AML-193 (cell line): Measurements from ENCODE around the gene LCN10.
"Not testable (repeated sequence)": the region's sequence is repeated elsewhere in the genome, so short reads cannot be mapped to it uniquely, and the experiment has no call there.

Experiments used
- DNase-seq, 2 experiments: peaks; one replicate each; lab custom pipeline; 2025; lab: John Stamatoyannopoulos, UW

LCN10 gene

DNA sequence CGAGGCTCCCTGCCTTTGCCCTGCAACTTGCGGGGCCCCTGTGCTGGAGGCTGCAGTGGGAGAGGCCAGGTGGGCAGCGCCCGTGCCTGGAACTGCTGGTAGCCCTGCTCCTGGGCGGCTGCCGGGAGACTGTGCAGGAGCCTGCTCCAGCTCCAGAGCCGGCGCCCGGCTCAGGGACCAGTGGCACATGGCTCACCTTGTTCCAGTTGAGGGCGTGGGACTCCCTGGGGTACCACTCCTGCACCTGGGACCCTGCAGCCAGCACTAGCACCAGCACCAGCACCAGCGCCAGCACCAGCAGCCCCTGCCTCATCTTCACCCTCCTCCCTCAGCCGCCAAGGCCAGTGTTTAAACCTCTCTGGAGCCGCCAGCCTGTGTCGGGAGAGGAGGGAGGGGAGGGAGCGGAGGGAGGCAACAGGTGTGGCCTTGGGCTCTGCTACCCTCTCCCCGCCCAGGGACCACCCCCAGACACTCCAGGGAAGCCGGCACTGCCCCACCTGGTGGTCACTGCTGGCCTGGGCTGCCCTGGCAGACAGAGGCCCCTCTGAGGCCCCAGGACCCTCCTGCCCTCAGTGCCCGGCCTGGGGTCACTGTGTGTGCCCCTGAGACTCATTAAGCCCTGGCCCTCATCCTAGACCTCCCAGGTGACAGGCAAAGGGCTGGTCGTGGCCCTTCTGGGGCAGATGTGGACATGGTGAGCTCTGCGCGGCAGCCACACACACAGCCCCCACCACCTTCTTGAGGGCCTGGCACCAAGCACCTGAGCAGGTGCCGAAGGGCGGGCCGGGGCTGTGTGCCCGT is at the start of gene LCN10:
Gene LCN10 (minus strand): TSS at position 350 of the 801 bp plus-strand sequence. CDS start 37 bp downstream, at position 313.
- no peak for DNase-seq

- DNase-seq, result peak; percentile 39 to 47
Measured at GRCh38 chr9:136791516-136792276, 49.0 kb upstream of the LCN10 start.

DNA sequence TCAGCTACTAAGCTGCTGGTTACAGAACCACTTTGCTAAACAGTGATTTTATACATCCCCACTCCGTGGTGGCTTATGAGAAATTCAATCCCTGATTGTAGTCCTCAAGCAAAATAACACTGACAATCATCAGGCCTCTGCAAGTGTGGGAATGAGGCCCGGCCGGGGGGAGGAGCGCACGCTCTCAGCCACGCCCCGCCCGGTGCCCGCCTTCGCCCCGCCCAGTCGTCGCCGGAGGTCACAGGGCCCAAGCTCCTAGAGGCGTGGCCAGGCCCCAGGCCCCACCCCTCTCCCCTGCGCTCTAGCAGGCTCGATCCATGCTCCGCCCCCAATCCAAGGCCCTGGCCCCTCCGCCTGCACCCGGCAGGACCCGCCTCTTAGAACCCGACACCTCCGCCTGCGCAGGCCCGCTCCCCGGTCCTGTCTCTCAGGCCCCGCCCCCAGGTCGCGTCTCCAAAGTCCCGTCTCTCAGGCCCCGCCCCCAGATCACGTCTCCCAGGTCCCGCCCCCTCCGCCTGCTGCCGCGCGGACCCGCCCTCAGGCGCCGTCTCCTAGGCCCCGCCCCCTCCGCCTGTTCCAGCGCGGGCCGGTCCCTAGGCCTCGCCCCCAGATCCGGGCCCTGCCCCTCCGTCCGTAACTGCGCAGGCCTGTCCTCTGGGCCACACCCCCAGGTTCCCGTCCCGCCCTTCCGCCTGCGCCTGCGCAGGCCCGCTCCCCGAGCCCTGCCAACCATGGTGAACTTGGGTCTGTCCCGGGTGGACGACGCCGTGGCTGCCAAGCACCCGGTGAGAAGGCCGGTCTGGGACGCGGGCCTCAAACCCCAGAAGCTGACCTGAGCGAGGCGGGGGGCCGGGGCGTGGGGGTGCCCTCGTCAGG is 48.1 kb upstream of the LCN10 start, which contains the start of gene TMEM141:
Gene TMEM141 (plus strand): TSS at position 705 of the 876 bp plus-strand sequence. CDS start 27 bp downstream, at position 732.
- DNase-seq, result peak; percentile 95 to 98

DNA sequence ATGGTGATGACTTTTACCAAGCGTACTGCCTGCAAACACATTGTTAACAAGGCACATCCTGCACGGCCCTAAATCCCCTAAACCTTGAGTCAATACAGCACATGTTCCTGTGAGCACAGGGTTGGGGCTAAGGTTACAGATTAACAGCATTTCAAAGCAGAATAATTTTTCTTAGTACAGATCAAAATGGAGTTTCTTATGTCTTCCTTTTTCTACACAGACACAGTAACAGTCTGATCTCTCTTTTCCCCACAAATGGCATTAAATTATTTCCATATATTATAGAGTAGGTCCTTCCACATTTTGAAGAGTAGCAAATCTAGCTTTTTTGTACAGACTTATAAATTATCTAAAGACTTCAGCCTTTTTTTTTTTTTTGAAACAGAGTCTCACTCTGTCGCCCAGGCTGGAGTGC is 46.8 kb upstream of the LCN10 start:
- no peak for DNase-seq

DNA sequence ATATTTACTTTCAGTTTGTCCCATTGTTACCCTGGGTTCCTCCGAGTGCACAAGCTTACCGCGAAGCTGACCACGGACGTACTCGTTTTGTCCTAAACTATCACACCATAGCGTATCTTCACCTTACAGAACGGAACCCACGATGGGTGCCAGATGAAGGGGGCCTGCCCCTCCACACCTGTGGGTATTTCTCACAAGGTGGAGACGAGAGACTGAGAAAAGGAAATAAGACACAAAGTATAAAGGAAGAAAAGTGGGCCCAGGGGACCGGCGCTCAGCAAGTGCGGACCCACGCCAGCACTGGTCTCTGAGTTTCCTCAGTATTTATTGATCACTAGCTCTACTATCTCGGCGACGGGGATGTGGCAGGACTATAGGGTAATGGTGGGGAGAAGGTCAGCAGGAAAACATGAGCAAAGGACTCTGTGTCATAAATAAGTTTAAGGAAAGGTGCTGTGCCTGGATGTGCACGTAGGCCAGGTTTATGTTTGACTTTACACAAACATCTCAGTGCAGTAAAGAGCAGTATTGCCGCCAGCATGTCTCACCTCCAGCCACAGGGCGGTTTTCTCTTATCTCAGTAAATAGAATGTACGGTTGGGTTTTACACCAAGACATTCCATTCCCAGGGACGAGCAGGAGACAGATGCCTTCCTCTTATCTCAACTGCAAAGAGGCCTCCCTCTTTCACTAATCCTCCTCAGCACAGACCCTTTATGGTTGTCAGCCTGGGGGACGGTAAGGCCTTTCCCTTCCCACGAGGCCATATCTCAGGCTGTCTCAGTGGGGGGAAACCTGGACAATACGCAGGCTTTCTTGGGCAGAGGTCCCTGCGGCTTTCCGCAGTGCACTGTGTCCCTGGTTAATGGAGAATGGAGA is 46.1 kb upstream of the LCN10 start:
- DNase-seq, result not testable (repeated sequence)

DNA sequence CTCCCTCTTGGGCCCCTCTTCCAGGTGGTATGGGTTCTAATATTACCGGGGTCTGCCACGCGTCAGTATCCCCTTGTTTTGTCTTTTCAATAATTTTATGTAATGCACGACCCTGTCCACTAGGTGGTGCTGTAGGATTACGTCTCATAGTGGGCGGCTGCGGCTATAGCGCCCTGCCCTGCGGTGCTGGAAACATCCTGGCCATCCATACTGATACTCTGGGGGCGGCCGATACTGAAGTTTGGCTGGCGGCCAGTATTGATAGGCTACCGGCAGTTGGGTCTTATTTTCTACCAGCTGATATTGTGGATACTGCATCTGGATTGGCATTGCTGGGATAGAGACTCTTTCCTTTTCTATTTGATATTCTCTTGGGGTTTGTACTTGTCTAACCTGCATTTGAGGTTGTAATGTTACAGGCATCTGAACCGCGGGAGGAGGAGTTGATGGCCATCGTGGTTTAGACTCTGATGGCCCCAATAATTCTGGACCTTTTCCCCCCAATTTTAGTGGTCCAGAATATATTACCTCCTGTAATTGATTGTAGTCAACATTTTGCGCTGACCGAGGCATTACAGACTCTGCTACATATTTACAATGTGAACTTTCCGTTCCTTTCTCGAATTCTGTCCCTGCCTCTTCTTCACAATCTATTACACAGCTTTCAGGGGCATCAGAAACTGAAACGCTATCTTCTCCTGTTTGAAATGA is 45.1 kb upstream of the LCN10 start:
- DNase-seq, result peak; percentile 42 to 65

GRCh38 chr9:136786983-136787382 is 44.2 kb upstream of the LCN10 start:
- not testable (repeated sequence) for DNase-seq

DNA sequence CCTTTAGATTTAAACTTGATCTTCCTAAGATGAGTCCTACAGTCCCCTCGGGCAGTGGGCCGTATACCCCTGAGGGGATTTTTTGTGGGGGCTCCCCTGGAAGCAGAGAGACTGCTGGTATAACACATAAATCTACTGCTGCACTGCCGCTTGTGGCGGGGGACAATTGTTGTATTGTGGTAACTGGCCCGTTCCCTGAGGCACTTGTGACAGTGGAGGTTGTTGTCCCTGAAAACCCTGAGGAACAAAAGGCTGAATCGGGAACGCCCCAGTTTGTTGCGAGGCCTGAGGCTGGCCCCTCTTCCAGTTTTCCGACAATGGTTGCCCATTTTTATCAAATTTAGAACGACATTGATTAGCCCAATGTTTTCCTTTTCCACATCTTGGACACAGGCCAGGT is 43.7 kb upstream of the LCN10 start:
- no peak for DNase-seq

DNA sequence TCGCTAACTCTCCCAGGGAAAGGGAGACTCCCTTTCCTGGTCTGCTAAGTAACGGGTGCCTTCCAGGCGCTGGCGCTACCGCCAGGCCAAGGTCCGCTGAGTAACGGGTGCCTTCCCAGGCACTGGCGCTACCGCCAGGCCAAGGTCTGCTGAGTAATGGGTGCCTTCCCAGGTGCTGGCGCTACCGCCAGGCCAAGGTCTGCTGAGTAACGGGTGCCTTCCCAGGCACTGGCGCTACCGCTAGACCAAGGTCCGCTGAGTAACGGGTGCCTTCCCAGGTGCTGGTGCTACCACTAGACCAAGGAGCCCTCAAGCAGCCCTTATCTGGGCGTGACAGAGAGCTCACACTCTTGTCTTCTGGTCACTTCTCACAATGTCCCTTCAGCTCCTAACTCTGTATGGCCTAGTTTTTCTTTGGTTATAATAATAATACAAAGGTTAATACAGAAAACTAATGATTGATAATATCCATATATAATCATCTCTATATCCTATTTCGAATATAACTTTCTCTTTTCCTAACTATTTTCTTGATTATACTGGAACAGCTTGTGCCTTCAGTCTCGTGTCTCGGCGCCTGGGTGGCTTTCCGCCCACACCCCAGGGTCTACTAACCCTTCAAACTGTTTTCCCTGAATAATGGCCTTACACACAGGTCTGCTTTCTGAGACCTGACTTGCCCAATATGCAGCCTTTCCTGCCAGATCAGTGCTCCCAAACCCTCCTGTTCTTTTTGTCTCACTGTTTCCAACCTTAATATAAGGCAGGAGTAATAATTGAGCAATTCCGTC is 43.0 kb upstream of the LCN10 start:
- DNase-seq, result not testable (repeated sequence)

DNA sequence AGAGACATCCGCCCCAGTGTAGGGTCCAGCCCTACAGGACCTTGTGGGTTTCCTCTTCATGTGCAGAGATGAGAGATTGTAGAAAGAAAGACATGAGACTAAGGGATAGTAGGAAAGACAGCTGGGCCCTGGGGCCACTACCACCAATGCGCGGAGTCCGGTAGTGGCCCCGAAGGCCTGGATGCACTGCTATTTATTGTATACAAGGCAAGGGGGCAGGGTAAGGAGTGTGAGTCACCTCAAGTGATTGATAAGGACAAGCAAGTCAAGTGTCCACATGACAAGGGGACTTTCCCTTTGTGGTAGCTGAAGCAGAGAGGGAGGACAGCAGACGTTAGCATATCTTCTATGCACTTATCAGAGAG is 42.2 kb upstream of the LCN10 start:
- DNase-seq, result no peak

GRCh38 chr9:136784249-136784996 is 41.7 kb upstream of the LCN10 start:
- peak; percentile 13 to 18 for DNase-seq

- DNase-seq, result no peak
Measured at GRCh38 chr9:136782452-136782851, 39.7 kb upstream of the LCN10 start.

DNA sequence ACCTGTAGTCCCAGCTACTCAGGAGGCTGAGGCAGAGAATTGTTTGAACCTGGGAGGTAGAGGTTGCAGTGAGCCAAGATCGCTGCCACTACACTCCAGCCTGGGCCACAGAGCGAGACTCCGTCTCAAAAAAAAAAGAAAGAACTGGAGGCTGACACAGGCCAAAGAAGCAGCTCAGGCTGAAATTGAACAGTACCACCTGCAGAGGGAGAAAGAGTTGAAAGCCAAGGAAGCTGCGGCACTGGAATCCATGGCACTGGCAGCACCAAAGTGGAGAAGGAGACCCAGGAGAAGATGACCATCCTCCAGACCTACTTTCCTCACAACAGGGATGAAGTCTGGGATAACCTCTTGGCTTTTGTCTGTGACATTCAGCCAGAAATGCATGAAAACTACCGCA is 37.1 kb upstream of the LCN10 start:
- no peak for DNase-seq

DNA sequence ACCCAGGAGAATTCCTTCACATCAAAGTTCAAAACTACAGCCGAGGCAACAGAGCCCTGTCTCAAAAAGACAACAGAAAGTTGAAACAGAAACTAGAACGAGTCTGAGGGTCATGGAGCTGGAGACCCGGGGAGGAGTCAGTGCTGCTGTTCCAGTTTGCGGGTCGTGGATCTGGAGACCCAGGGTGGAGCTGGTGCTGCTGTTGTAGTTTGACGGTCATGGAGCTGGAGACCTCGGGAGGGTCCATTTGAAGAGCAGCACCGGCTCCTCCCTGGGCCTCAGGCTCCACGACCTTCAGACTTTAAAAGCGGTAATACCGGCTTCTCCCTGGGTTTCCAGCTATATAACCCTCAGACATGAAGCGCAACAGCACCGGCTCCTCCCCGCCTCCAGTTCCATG is 34.6 kb upstream of the LCN10 start:
- DNase-seq, result no peak

- no peak for DNase-seq
Measured at GRCh38 chr9:136776947-136777346, 34.2 kb upstream of the LCN10 start.

DNA sequence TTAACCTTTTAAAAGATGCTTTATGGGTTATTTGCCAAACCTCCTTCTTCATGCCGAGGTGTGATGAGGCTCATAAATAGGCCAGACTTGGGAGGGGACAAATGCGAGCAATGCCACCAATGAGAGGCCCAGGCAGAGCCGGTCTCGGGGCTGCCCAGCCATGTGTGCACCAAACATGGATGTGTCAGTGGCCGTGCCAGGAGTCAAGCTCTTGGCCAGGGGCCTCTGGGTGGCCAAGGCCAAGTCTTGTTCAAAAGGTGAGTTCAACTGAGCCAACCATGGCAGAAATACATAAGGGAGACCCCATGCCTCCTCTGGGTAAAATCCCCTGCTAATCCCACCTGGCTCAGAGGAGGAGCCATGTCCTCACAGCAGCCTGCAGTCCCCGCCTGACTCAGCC is 32.5 kb upstream of the LCN10 start:
- DNase-seq, result no peak

DNA sequence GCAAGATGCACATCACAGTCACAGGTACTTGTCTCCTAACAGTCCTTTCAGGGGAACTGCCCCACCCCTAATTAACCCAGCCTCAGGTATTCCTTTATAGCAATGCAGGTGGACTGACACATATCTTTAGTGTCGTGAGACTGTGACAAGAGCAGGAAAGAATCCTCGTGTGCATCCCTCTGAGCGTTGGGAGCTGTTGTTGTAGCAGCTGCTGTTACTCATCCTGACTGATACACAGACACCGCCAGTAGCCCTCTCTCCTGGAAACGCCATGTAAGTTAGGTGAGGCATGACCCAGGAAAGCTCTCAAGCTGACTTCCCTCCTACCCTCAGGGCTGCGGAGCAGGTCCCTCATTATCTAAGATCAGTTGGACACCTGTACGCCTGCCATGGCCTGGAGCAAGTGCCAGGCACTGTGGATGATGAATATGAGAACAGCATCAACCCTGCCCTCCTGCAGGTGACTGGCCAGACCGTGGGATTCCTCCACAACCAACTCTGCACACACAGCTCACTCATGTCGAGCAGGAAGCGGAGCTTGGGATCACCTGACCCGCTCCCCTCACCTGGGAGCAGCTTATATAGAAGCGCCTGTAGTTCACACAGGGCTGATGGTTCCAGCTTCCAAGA is 31.8 kb upstream of the LCN10 start:
- no peak for DNase-seq

GRCh38 chr9:136773386-136774044 is 30.8 kb upstream of the LCN10 start:
- DNase-seq, result peak; percentile 1 to 5
